GM19025 (cell line): ENCODE data around the gene MRPS35.
"Not testable (repeated sequence)": the region's sequence is repeated elsewhere in the genome, so short reads cannot be mapped to it uniquely, and the experiment has no call there.

Experiments
- ATAC-seq: cut with Tn5 transposase; IDR thresholded peaks from one replicate; pipeline ENCODE4 v1.9.1; 2021; ENCODE audit warnings: mild to moderate bottlenecking, low read depth, moderate library complexity; ENCODE audit not compliant: unreplicated experiment

MRPS35 gene

GRCh38 chr12:27707216-27707615 lies 3.4 kb upstream of the MRPS35 start:
- ATAC-seq = no peak

- no peak for ATAC-seq
Observed at GRCh38 chr12:27709212-27709931, 1.3 kb upstream of the MRPS35 start.

- ATAC-seq = peak; percentile 40
Observed at GRCh38 chr12:27709932-27710591, 570 bp upstream of the MRPS35 start.

GRCh38 chr12:27711317-27711682 lies 668 bp downstream of the MRPS35 start:
- ATAC-seq = no peak

GRCh38 chr12:27711967-27712366 lies 1.3 kb downstream of the MRPS35 start:
- no peak for ATAC-seq

- ATAC-seq = no peak
Observed at GRCh38 chr12:27723212-27723611, 12.6 kb downstream of the MRPS35 start.

GRCh38 chr12:27730097-27730588 lies 19.5 kb downstream of the MRPS35 start:
- ATAC-seq = no peak

GRCh38 chr12:27732281-27732680 lies 21.6 kb downstream of the MRPS35 start:
- ATAC-seq = no peak

GRCh38 chr12:27733052-27733656 lies 22.5 kb downstream of the MRPS35 start:
- no peak for ATAC-seq

- ATAC-seq = no peak
Observed at GRCh38 chr12:27733791-27734190, 23.2 kb downstream of the MRPS35 start.

GRCh38 chr12:27734321-27734720 lies 23.7 kb downstream of the MRPS35 start:
- ATAC-seq = not testable (repeated sequence)

- ATAC-seq = no peak
Observed at GRCh38 chr12:27743601-27744000, 33.0 kb downstream of the MRPS35 start.

- ATAC-seq = not testable (repeated sequence)
Observed at GRCh38 chr12:27745734-27746133, 35.1 kb downstream of the MRPS35 start.

- no peak for ATAC-seq
Observed at GRCh38 chr12:27747111-27747820, 36.6 kb downstream of the MRPS35 start.

GRCh38 chr12:27751386-27752047 lies 40.9 kb downstream of the MRPS35 start:
- no peak for ATAC-seq

GRCh38 chr12:27754795-27755194 lies 44.2 kb downstream of the MRPS35 start:
- no peak for ATAC-seq

GRCh38 chr12:27756670-27757195 lies 46.1 kb downstream of the MRPS35 start:
- ATAC-seq = no peak

GRCh38 chr12:27762757-27763156 lies 52.1 kb downstream of the MRPS35 start:
- ATAC-seq = no peak

GRCh38 chr12:27766587-27766986 lies 56.0 kb downstream of the MRPS35 start:
- no peak for ATAC-seq

GRCh38 chr12:27769142-27769673 lies 58.6 kb downstream of the MRPS35 start:
- ATAC-seq = no peak
